ENCODE results near the gene ELP2.

DNA sequence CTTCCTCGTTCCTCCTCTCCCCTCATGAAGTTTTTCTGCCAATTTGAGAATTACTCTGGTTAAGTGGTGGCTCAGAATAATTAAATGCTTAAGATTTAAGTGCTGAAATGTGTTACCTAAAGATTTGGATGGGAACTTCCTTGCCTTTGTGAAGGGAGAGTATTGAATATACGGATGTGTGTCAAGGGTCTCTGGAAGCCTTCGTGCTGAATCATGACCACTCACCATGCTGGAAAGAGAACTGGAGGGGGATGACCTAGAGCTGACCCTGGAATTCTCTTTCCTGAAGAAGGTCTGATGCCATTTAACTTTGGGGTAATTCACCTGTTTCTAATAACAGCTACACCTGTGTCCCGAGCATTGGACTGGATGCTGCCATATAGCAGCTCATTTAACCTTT is 59.8 kb downstream of the ELP2 start:
- TF ChIP-seq, protein P1, sequence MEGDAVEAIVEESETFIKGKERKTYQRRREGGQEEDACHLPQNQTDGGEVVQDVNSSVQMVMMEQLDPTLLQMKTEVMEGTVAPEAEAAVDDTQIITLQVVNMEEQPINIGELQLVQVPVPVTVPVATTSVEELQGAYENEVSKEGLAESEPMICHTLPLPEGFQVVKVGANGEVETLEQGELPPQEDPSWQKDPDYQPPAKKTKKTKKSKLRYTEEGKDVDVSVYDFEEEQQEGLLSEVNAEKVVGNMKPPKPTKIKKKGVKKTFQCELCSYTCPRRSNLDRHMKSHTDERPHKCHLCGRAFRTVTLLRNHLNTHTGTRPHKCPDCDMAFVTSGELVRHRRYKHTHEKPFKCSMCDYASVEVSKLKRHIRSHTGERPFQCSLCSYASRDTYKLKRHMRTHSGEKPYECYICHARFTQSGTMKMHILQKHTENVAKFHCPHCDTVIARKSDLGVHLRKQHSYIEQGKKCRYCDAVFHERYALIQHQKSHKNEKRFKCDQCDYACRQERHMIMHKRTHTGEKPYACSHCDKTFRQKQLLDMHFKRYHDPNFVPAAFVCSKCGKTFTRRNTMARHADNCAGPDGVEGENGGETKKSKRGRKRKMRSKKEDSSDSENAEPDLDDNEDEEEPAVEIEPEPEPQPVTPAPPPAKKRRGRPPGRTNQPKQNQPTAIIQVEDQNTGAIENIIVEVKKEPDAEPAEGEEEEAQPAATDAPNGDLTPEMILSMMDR (IDR thresholded peaks at IDR 0.05; ENCODE audit: borderline replicate concordance, extremely low read depth, low read length, poor library complexity, severe bottlenecking), result no peak
- no peak for TF ChIP-seq EZH2 (IDR thresholded peaks at IDR 0.05; ENCODE audit: borderline replicate concordance, low read depth, low read length, severe bottlenecking)

Measured in DND-41 (cell line).